SK-N-MC (cell line): ENCODE results near the gene CDK4.

Source experiments
- EZH2 ChIP-seq: fragments of 200-600 bp; sonication (generic); IDR thresholded peaks from one replicate; pipeline ENCODE4 v1.6.1; 2017; ENCODE audit warnings: antibody characterized with exemption
- POLR2AphosphoS5 ChIP-seq: IDR thresholded peaks from 2 replicates; pipeline ENCODE4 v1.6.1; 2012; ENCODE audit warnings: mild to moderate bottlenecking, low read depth, low read length, borderline replicate concordance

- TF ChIP-seq EZH2: no peak
- TF ChIP-seq POLR2AphosphoS5: no peak
Observed at GRCh38 chr12:57732726-57733593, 19.1 kb downstream of the CDK4 start.
